ENCODE results near the gene SLC26A11. TPM values are rescaled to one million over a fixed set of nuclear protein-coding genes. Genes with fewer than 3 reads are reported as not detected.

The SLC26A11 gene
- total and polyA plus RNA-seq, 2 experiments from 2014 or later: 11.4 to 13.9 TPM

DNA sequence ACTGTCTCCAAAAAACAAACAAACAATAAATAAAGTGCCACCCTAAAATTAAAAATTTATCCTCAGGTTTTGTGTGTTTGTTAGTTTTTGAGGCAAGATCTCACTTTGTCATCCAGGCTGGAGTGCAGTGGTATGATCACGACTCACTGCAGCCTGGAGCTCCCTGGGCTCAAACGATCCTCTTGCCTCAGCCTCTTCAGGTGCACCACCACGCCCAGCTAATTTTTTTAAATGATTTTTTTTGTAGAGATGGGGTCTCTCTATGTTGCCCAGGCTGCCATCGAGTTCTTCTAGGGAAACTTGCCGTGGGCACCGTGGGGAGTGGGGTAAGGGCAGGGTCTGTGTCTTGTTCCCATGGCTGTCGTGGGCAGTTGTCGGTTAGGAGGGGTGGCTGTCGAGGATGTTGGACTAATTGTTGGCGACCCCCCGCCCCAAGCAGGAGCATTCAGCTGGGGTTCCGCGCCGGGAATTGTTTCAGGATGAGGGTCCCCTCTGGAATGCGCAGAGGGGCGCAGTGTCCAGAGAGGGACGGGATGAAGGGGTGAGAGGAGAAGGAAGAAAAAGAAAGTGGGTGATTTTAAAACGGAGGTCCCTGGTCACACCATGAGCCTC is 39.3 kb downstream of the SLC26A11 start:
- Histone ChIP-seq H3K79me2 (ENCODE audit: insufficient read depth) (peaks cover 28% of the 10 kb centered on the region), H3K4me1 (ENCODE audit: insufficient read depth) (peaks cover 27% of the 10 kb centered on the region), H3K9ac (peak overlapping the region; percentile 81), H3F3A (ENCODE audit: insufficient read depth) (peaks cover 31% of the 10 kb centered on the region), H3K36me3 (ENCODE audit: low read depth) (no peaks in the 10 kb centered on the region), H4K20me1 (ENCODE audit: insufficient read depth) (no peaks in the 10 kb centered on the region), H3K9me3 (ENCODE audit: low read depth) (no peaks in the 10 kb centered on the region), H3K27ac (peak overlapping the region; percentile 74), H3K4me3 (peak overlapping the region; percentile 66), H3K9me2 (ENCODE audit: insufficient read depth) (no peaks in the 10 kb centered on the region), H2AFZ (peak overlapping the region; percentile 49; the same call in 1 of the 2 replicates), H3K27me3 (replicated peaks; ENCODE audit: insufficient read depth) (no peaks in the 10 kb centered on the region), H3K4me2 (ENCODE audit: unreplicated experiment) (peak overlapping the region; percentile 41)
- 59 to 62% methylated on average over 18 of the region's 18 CpGs for WGBS, 2 experiments (ENCODE audit: low coverage in 1 of 2, low lambda C conversion rate in 2 of 2, missing lambda C conversion rate in 2 of 2)
- TF ChIP-seq EZH2phosphoT487 (IDR thresholded peaks at IDR 0.05; ENCODE audit: insufficient read depth, low read depth) (no peak), EZH2 (IDR thresholded peaks at IDR 0.05; ENCODE audit: insufficient read depth, poor library complexity, severe bottlenecking) (no peak)
- in situ Hi-C loops (cut with MboI): no loop called here
- peak; percentile 47 for DNase-seq

DNA sequence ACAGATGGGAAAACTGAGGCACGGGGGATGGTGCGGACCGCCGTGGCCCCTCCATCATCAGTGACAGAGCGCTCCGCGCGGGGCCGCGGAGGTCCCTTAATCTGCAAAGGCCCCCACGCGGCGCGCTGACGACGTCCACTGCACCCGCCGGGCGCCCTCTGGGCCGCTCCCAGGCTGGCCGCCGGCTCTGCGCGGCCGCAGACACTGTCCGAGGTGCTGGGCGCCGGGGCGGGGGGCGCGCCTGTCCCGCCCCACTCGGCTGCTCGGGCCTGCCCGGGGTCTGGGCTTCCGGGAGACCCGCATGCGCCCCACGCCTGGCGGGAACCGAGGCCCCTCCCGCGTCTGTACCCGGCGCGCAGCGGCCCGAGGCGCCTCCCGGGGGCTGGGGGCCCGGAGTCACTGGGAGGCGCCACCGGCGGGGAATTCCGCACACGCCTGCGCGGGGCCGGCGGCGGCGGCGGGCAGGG is 39.9 kb downstream of the SLC26A11 start:
- peak overlapping the region; percentile 66 for H3K4me3 ChIP-seq
- peak overlapping the region; percentile 41 for H3K4me2 ChIP-seq (ENCODE audit: unreplicated experiment)
- peak overlapping the region; percentile 49; the same call in 1 of the 2 replicates for H2AFZ ChIP-seq
- H3F3A ChIP-seq (ENCODE audit: insufficient read depth): peaks cover 25% of the 10 kb centered on the region
- DNase-seq: peak; percentile 85
- no peaks in the 10 kb centered on the region for H3K27me3 ChIP-seq (replicated peaks; ENCODE audit: insufficient read depth)
- H3K79me2 ChIP-seq (ENCODE audit: insufficient read depth): peaks cover 33% of the 10 kb centered on the region
- H3K4me1 ChIP-seq (ENCODE audit: insufficient read depth): peaks cover 22% of the 10 kb centered on the region
- H3K36me3 ChIP-seq (ENCODE audit: low read depth): no peaks in the 10 kb centered on the region
- H3K27ac ChIP-seq: peak overlapping the region; percentile 74
- peak overlapping the region; percentile 81 for H3K9ac ChIP-seq
- no peaks in the 10 kb centered on the region for H3K9me3 ChIP-seq (ENCODE audit: low read depth)
- no peaks in the 10 kb centered on the region for H4K20me1 ChIP-seq (ENCODE audit: insufficient read depth)
- H3K9me2 ChIP-seq (ENCODE audit: insufficient read depth): no peaks in the 10 kb centered on the region
- in situ Hi-C loops (cut with MboI): no loop called here
- TF ChIP-seq EZH2 (IDR thresholded peaks at IDR 0.05; ENCODE audit: insufficient read depth, poor library complexity, severe bottlenecking) (no peak), EZH2phosphoT487 (IDR thresholded peaks at IDR 0.05; ENCODE audit: insufficient read depth, low read depth) (no peak)
- WGBS, 2 experiments (ENCODE audit: low coverage in 1 of 2, low lambda C conversion rate in 2 of 2, missing lambda C conversion rate in 2 of 2): 3% methylated on average over 22 to 30 of the region's 63 CpGs

DNA sequence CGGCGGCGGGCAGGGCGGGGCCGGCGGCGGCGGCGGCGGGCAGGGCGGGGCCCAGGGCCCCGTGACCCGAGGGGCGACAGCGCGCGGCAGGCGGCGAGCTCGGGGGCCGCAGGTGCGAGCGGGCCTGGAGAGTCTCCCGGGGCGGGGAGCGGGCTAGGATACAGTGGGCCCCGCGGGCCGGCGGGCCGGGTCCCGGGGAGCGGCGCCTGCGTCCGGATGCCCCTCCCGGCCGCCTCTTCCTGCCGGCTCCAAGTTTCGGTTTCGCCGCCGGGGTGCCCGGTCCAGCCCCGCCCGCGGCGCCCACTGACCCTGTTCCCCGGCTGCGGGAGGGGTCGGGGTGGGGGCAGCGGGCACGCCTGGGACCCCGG is 40.5 kb downstream of the SLC26A11 start, which contains the start of gene RNF213:
RNF213 (plus strand) TSS at position 62 of the 368 bp plus-strand sequence. CDS start 2,830 bp downstream, outside the sequence.
- Histone ChIP-seq H3F3A (ENCODE audit: insufficient read depth) (peaks cover 21% of the 10 kb centered on the region), H3K9me3 (ENCODE audit: low read depth) (no peaks in the 10 kb centered on the region), H3K27ac (peak within 1 kb of the TSS; percentile 79), H3K36me3 (ENCODE audit: low read depth) (no peaks in the 10 kb centered on the region), H3K27me3 (replicated peaks; ENCODE audit: insufficient read depth) (no peaks in the 10 kb centered on the region), H3K79me2 (ENCODE audit: insufficient read depth) (peaks cover 37% of the 10 kb centered on the region), H3K4me2 (ENCODE audit: unreplicated experiment) (peak within 1 kb of the TSS; percentile 80), H3K9me2 (ENCODE audit: insufficient read depth) (no peaks in the 10 kb centered on the region), H2AFZ (peak within 1 kb of the TSS; percentile 50), H3K9ac (peak within 1 kb of the TSS; percentile 95), H4K20me1 (ENCODE audit: insufficient read depth) (no peaks in the 10 kb centered on the region), H3K4me3 (peak within 1 kb of the TSS; percentile 82), H3K4me1 (ENCODE audit: insufficient read depth) (peaks cover 15% of the 10 kb centered on the region)
- DNase-seq: peak; percentile 66
- TF ChIP-seq EZH2phosphoT487 (IDR thresholded peaks at IDR 0.05; ENCODE audit: insufficient read depth, low read depth) (no peak), EZH2 (IDR thresholded peaks at IDR 0.05; ENCODE audit: insufficient read depth, poor library complexity, severe bottlenecking) (no peak)
- 2% methylated on average over 25 of the region's 54 CpGs; no CpG with 5 or more reads in 1 of the 2 experiments for WGBS, 2 experiments (ENCODE audit: low coverage in 1 of 2, low lambda C conversion rate in 2 of 2, missing lambda C conversion rate in 2 of 2)
- in situ Hi-C loops (cut with MboI): no loop called here

GRCh38 chr17:80261159-80261894 is 41.1 kb downstream of the SLC26A11 start:
- Histone ChIP-seq H3K9me3 (ENCODE audit: low read depth) (no peaks in the 10 kb centered on the region), H4K20me1 (ENCODE audit: insufficient read depth) (no peaks in the 10 kb centered on the region), H3K4me1 (ENCODE audit: insufficient read depth) (peaks cover 15% of the 10 kb centered on the region), H3K79me2 (ENCODE audit: insufficient read depth) (peaks cover 37% of the 10 kb centered on the region), H3K36me3 (ENCODE audit: low read depth) (no peaks in the 10 kb centered on the region), H3K4me2 (ENCODE audit: unreplicated experiment) (peak overlapping the region; percentile 80), H3K4me3 (peak overlapping the region; percentile 82), H3K27ac (peak overlapping the region; percentile 79), H3K9ac (peak overlapping the region; percentile 95), H3F3A (ENCODE audit: insufficient read depth) (peaks cover 21% of the 10 kb centered on the region), H2AFZ (peak overlapping the region; percentile 50), H3K27me3 (replicated peaks; ENCODE audit: insufficient read depth) (no peaks in the 10 kb centered on the region), H3K9me2 (ENCODE audit: insufficient read depth) (no peaks in the 10 kb centered on the region)
- DNase-seq: peak; percentile 76
- in situ Hi-C loops (cut with MboI): no loop called here
- no peak for TF ChIP-seq EZH2phosphoT487 (IDR thresholded peaks at IDR 0.05; ENCODE audit: insufficient read depth, low read depth)
- TF ChIP-seq EZH2 (IDR thresholded peaks at IDR 0.05; ENCODE audit: insufficient read depth, poor library complexity, severe bottlenecking): no peak
- 1 to 2% methylated on average over 36 to 41 of the region's 45 CpGs for WGBS, 2 experiments (ENCODE audit: low coverage in 1 of 2, low lambda C conversion rate in 2 of 2, missing lambda C conversion rate in 2 of 2)
